Neuronal stem cell (in vitro differentiated cells): ENCODE results near the gene PRIM2.
"Not testable (repeated sequence)": the region's sequence is repeated elsewhere in the genome, so short reads cannot be mapped to it uniquely, and the experiment has no call there.

Source experiments
- DNase-seq: peaks from one replicate; pipeline ENCODE4 v3.0.0-alpha.2; 2013; ENCODE audit warnings: low spot score
- H2AFZ ChIP-seq: one replicate; pipeline ENCODE4 v1.6.1; 2013; ENCODE audit warnings: mild to moderate bottlenecking, low read length, inconsistent platforms
- H2AK5ac ChIP-seq: 2 replicates; pipeline ENCODE4 v1.6.1; 2013; ENCODE audit warnings: low read depth, mild to moderate bottlenecking, inconsistent platforms, low read length, moderate library complexity, mixed read lengths
- H2BK120ac ChIP-seq: 2 replicates; pipeline ENCODE4 v1.6.1; 2013; ENCODE audit warnings: low read depth, mild to moderate bottlenecking, inconsistent platforms, low read length, moderate library complexity, mixed read lengths
- H2BK12ac ChIP-seq: one replicate; pipeline ENCODE4 v1.6.1; 2013; ENCODE audit warnings: low read length, inconsistent platforms
- H2BK15ac ChIP-seq: 2 replicates; pipeline ENCODE4 v1.6.1; 2013; ENCODE audit warnings: mild to moderate bottlenecking, low read length, inconsistent platforms, mixed read lengths
- H2BK5ac ChIP-seq: one replicate; pipeline ENCODE4 v1.6.1; 2013; ENCODE audit warnings: inconsistent platforms, mild to moderate bottlenecking, low read length, moderate library complexity
- H3K14ac ChIP-seq: one replicate; pipeline ENCODE4 v1.6.1; 2013; ENCODE audit warnings: low read length, inconsistent platforms
- H3K18ac ChIP-seq: 2 replicates; pipeline ENCODE4 v1.6.1; 2013; ENCODE audit warnings: low read length, inconsistent platforms
- H3K23ac ChIP-seq: 2 replicates; pipeline ENCODE4 v1.6.1; 2013; ENCODE audit warnings: low read depth, mild to moderate bottlenecking, mixed read lengths, low read length, inconsistent platforms; ENCODE audit not compliant: poor library complexity
- H3K27ac ChIP-seq: replicated peaks from 3 replicates; pipeline ENCODE4 v1.5.1; 2013; ENCODE audit warnings: low read length, inconsistent platforms
- H3K27me3 ChIP-seq, 3 experiments: 2 replicates each; pipeline ENCODE4 v1.6.1; 2013; ENCODE audit warnings: low read length in 3 of 3, mild to moderate bottlenecking in 2 of 3, inconsistent platforms in 1 of 3, low read depth in 1 of 3, mixed read lengths in 1 of 3, moderate library complexity in 1 of 3; ENCODE audit not compliant: control insufficient read depth in 3 of 3, insufficient read depth in 3 of 3
- H3K36me3 ChIP-seq, 2 donors: replicated peaks in 1 of 2; 2 replicates each; pipeline ENCODE4 v1.6.1; 2013; ENCODE audit warnings: low read length in 2 of 2; ENCODE audit not compliant: control insufficient read depth in 2 of 2, insufficient read depth in 2 of 2
- H3K4ac ChIP-seq: 2 replicates; pipeline ENCODE4 v1.6.1; 2013; ENCODE audit warnings: inconsistent platforms, mild to moderate bottlenecking, low read length, moderate library complexity
- H3K4me1 ChIP-seq, 2 donors: 1 replicate in 1 of 2; 2 replicates in 1 of 2; pipeline ENCODE4 v1.6.1; 2013; ENCODE audit warnings: low read length in 2 of 2, low read depth in 1 of 2; ENCODE audit not compliant: control insufficient read depth in 2 of 2, insufficient read depth in 1 of 2
- H3K4me2 ChIP-seq: one replicate; pipeline ENCODE4 v1.6.1; 2013; ENCODE audit warnings: mild to moderate bottlenecking, low read length, inconsistent platforms; ENCODE audit not compliant: insufficient read depth, poor library complexity, severe bottlenecking
- H3K4me3 ChIP-seq, 2 donors: 2 replicates each; pipeline ENCODE4 v1.5.1; 2013; ENCODE audit warnings: low read length in 2 of 2, mild to moderate bottlenecking in 2 of 2, inconsistent platforms in 1 of 2, moderate library complexity in 1 of 2
- H3K79me1 ChIP-seq: one replicate; pipeline ENCODE4 v1.6.1; 2013; ENCODE audit warnings: low read depth, mild to moderate bottlenecking, inconsistent platforms, low read length, moderate library complexity
- H3K9ac ChIP-seq: one replicate; pipeline ENCODE4 v1.6.1; 2013; ENCODE audit warnings: mild to moderate bottlenecking, low read depth, low read length, inconsistent platforms; ENCODE audit not compliant: poor library complexity
- H3K9me3 ChIP-seq, 2 donors: replicated peaks in 1 of 2; 2 replicates each; pipeline versions ENCODE3 to v1.6.1; 2013; ENCODE audit warnings: low read length in 2 of 2, mild to moderate bottlenecking in 2 of 2, inconsistent platforms in 1 of 2, low read depth in 1 of 2, mixed read lengths in 1 of 2, moderate library complexity in 1 of 2; ENCODE audit not compliant: control insufficient read depth in 2 of 2, insufficient read depth in 1 of 2
- H4K8ac ChIP-seq: one replicate; pipeline ENCODE4 v1.6.1; 2013; ENCODE audit warnings: low read depth, mild to moderate bottlenecking, inconsistent platforms, low read length, moderate library complexity
- H4K91ac ChIP-seq: one replicate; pipeline ENCODE4 v1.6.1; 2013; ENCODE audit warnings: low read length, low read depth, mild to moderate bottlenecking, inconsistent platforms; ENCODE audit not compliant: poor library complexity
- WGBS, 2 donors: extraction: QIAGEN DNeasy Blood & Tissue Kit; methylation state at CpG; one replicate each; pipeline ENCODE4 v1.1.7; 2013; ENCODE audit warnings: missing lambda C conversion rate in 2 of 2, mixed read lengths in 1 of 2; ENCODE audit not compliant: insufficient read length in 2 of 2, insufficient replicate concordance in 1 of 2; ENCODE audit errors: extremely low coverage in 2 of 2; 5-methylcytosine and 5-hydroxymethylcytosine counted together

Gene PRIM2

DNA sequence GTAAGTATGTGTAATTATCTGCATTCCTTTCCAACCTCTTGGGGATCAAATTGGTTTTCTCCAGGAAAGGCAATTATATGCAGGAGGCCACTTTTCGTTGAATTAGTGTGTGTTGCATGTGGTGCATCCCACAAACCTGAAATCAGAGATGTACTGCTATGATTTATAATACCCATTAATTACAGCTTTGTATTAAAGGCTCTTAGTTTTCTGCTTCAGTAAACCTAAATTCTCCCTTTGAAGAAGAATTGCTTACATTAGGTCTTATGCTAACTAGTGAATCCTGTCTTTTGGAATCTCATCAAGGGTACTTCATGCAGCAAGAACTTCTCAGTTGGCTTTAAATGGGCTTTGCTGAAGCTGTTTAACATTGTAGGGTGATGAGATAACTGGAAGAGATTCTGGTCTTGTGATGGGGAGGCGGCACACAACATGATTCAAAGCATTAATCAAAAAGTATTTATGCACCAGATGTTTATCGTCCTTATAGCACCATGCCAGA lies 155.5 kb downstream of the PRIM2 start:
- H3K27me3 ChIP-seq, H3K9ac ChIP-seq, H2AK5ac ChIP-seq, H3K4ac ChIP-seq, H4K8ac ChIP-seq, H2BK120ac ChIP-seq, H4K91ac ChIP-seq, H3K14ac ChIP-seq, H3K4me2 ChIP-seq, H2BK15ac ChIP-seq, H3K4me1 ChIP-seq, H3K18ac ChIP-seq, H3K79me1 ChIP-seq, H3K4me3 ChIP-seq, H3K27ac ChIP-seq, H2BK5ac ChIP-seq, H3K9me3 ChIP-seq, H3K23ac ChIP-seq, DNase-seq, H2AFZ ChIP-seq, H3K36me3 ChIP-seq, H2BK12ac ChIP-seq: not testable (repeated sequence)
- WGBS, 2 donors, result no CpG with 5 or more reads among the region's 3 CpGs

DNA sequence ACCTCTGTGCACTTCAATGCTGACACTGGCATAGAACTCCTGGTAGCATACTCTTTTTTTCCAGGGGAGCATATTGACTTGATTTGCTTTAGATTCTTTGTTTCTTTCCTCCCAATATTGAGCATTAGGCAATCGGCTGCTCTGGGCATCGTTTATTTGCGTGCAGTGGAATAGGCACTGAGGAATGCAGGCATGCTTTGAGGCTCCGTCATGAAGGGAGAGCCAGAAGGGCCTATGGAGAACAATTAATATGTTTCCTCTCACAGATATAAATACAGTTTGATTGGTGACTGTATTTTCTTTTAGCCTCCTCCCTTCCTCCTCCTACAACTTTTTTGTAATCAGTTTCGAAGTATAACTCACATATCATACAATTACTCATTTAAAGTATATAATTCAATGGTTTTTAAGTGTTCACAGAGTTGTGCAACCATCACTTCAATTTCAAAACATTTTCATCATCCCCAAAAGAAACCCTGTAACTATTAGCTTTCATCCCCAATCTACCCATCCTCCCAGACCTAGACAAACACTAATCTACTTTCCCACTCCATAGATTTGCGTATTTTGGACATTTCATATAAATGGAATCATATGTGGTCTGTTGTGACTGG lies 157.5 kb downstream of the PRIM2 start:
- H3K4me2 ChIP-seq, H2AFZ ChIP-seq, H4K8ac ChIP-seq, H2BK15ac ChIP-seq, H3K14ac ChIP-seq, H3K18ac ChIP-seq, H4K91ac ChIP-seq, H3K4me3 ChIP-seq, H3K4ac ChIP-seq, H2BK5ac ChIP-seq, H3K4me1 ChIP-seq, H3K23ac ChIP-seq, H3K36me3 ChIP-seq, DNase-seq, H2BK12ac ChIP-seq, H3K9ac ChIP-seq, H3K9me3 ChIP-seq, H3K27me3 ChIP-seq, H3K79me1 ChIP-seq, H3K27ac ChIP-seq, H2BK120ac ChIP-seq, H2AK5ac ChIP-seq: not testable (repeated sequence)
- WGBS, 2 donors, result no CpG with 5 or more reads among the region's 6 CpGs

DNA sequence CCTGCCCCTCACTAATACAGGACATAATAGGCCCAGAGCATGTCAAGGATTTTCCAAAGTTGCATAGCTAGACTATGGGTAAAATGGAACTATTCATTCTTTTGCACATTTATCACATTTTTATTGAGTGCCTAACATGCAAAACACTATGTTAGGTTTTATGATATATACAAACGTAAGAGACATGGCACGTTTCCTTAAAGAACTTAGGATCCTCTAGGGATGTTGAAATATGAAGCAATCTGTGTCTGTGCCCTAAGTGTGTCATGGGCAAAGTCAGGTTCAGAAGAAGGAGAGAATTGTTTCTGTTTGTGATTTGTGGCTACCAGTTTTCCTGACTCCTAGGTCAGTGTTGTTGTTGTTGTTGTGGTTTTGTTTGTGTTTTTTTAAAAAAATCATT lies 158.2 kb downstream of the PRIM2 start:
- not testable (repeated sequence) for H2BK5ac ChIP-seq, H3K4ac ChIP-seq, H3K4me2 ChIP-seq, H3K27me3 ChIP-seq, H3K14ac ChIP-seq, H3K18ac ChIP-seq, H2BK15ac ChIP-seq, H3K36me3 ChIP-seq, H2AK5ac ChIP-seq, H3K27ac ChIP-seq, H3K9me3 ChIP-seq, H3K79me1 ChIP-seq, H2BK120ac ChIP-seq, H3K4me1 ChIP-seq, H3K4me3 ChIP-seq, H4K91ac ChIP-seq, H3K23ac ChIP-seq, H4K8ac ChIP-seq, H2AFZ ChIP-seq, DNase-seq, H3K9ac ChIP-seq, H2BK12ac ChIP-seq
- WGBS, 2 donors, result no CpG with 5 or more reads among the region's 2 CpGs

DNA sequence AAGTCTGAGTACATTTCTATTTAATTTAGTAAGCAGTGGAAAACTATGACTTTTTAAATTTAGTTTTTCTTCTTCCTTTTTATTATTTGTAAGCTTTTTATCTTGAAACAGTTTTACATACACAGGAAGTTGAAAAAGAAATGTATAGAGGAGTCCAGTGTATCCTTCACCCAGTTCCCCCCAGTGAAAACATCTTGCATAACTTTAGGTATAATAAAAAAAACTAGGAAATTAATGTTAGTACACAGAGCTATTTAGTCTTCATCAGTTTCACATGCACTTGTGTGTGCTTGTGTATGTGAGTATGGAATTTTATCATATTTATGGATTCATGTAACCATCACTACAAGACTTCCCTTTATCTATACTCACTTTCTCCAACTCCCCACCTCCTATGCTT lies 162.8 kb downstream of the PRIM2 start:
- H2AFZ ChIP-seq, H3K27me3 ChIP-seq: not testable (repeated sequence)

More for the DNA sequence above, 162.8 kb downstream of the PRIM2 start:
- H3K9me3 ChIP-seq, H3K4me1 ChIP-seq, H3K79me1 ChIP-seq, H3K14ac ChIP-seq, H3K36me3 ChIP-seq, H4K8ac ChIP-seq, H3K4ac ChIP-seq, H4K91ac ChIP-seq, H2BK120ac ChIP-seq, H3K4me2 ChIP-seq, H3K18ac ChIP-seq, DNase-seq, H2BK15ac ChIP-seq, H2BK5ac ChIP-seq, H3K9ac ChIP-seq, H3K23ac ChIP-seq, H3K27ac ChIP-seq, H3K4me3 ChIP-seq, H2AK5ac ChIP-seq, H2BK12ac ChIP-seq: not testable (repeated sequence)
